Uterus (tissue), 4 donors: ENCODE results near the gene TPR. TPM values are rescaled to one million over a fixed set of nuclear protein-coding genes. Genes with fewer than 3 reads are reported as not detected.

Experiments
- DNase-seq, 2 donors: peaks; one replicate each; pipeline ENCODE4 v3.0.0-alpha.2; 2019 to 2020
- H3K27ac ChIP-seq, 2 donors: fragments of 200-600 bp; sonication (generic); 1 replicate in 1 of 2; 2 replicates in 1 of 2; pipeline ENCODE4 v1.5.1; 2016 to 2018
- H3K27me3 ChIP-seq, 2 donors: fragments of 200-600 bp; sonication (generic); one replicate each; pipeline ENCODE4 v1.5.1; 2018 to 2019; ENCODE audit warnings: control low read depth in 1 of 2
- H3K36me3 ChIP-seq, 2 donors: fragments of 200-600 bp; sonication (generic); one replicate each; pipeline ENCODE4 v1.5.1; 2019; ENCODE audit warnings: control low read depth in 1 of 2
- H3K4me1 ChIP-seq, 2 donors: fragments of 200-600 bp; sonication (generic); one replicate each; pipeline ENCODE4 v1.5.1; 2018 to 2019; ENCODE audit warnings: control low read depth in 1 of 2
- H3K4me3 ChIP-seq, 2 donors: fragments of 200-600 bp; sonication (generic); 1 replicate in 1 of 2; 2 replicates in 1 of 2; pipeline ENCODE4 v1.5.1; 2018 to 2019; ENCODE audit warnings: mild to moderate bottlenecking in 1 of 2
- H3K9me3 ChIP-seq, 2 donors: fragments of 200-600 bp; sonication (generic); one replicate each; pipeline ENCODE4 v1.5.1; 2019; ENCODE audit warnings: control low read depth in 1 of 2
- CTCF ChIP-seq, 4 experiments: fragments of 200-600 bp in 2 of 4; fragments of 450-650 bp in 2 of 4; sonication (generic) in 2 of 4; IDR thresholded peaks; one replicate each; pipeline ENCODE4 v1.5.1; 2016 to 2019; ENCODE audit warnings: antibody characterized with exemption in 4 of 4, mild to moderate bottlenecking in 2 of 4, moderate library complexity in 1 of 4
- POLR2A ChIP-seq, 2 donors: fragments of 450-650 bp; IDR thresholded peaks; one replicate each; pipeline ENCODE4 v1.6.1; 2016; ENCODE audit warnings: antibody characterized with exemption in 2 of 2, mild to moderate bottlenecking in 1 of 2, moderate library complexity in 1 of 2
- intact Hi-C: fragments of 100-400 bp; cut with DNase I; formaldehyde crosslinking; loops from one replicate; pipeline ENCODE4 v1.15.1; 2023; ENCODE audit warnings: low total_unique reads
- total RNA-seq, 4 donors: library from RNA; depleted of rRNA in 3 of 4; stranded (reverse); fragments of >200 nt in 3 of 4; gene quantifications; one replicate each; pipeline versions ENCODE4 v1.1.0 to v1.2.4, GENCODE V29; 2014 to 2023
- donor health status: DM: yes; HTN: yes; CAD: no.

Gene TPR
- total RNA-seq, 4 donors from 2014 or later, result 33.8 to 165 (median 83.1) TPM

- no peak overlapping the region for H3K4me3 ChIP-seq
- H3K4me1 ChIP-seq, result no peaks in the 10 kb centered on the region
- no peaks in the 10 kb centered on the region for H3K27me3 ChIP-seq
- intact Hi-C loops, result no loop called here
- H3K9me3 ChIP-seq, result no peaks in the 10 kb centered on the region
- no peaks in the 10 kb centered on the region for H3K36me3 ChIP-seq
- no peak overlapping the region for H3K27ac ChIP-seq
- TF ChIP-seq CTCF (IDR thresholded peaks at IDR 0.05) (no peak), POLR2A (IDR thresholded peaks at IDR 0.05) (no peak)
- no peak for DNase-seq
Observed at GRCh38 chr1:186271032-186271431, 104.0 kb downstream of the TPR start.

Other genes starting within 250 kb of the TPR start
- 1 to 10 TPM in 1 of 4 donors, under 1 TPM in 2, not detected in 1; 0.07 to 2.1 (median 0.29) TPM for gene PRG4, start 79.0 kb downstream of the TPR start, total RNA-seq
- gene ODR4, start 585 bp upstream of the TPR start, total RNA-seq, result 10 to 100 TPM in 2 of 4 donors, 1 to 10 TPM in 2; 4.6 to 39.4 (median 17.7) TPM
- gene PDC, start 85.9 kb upstream of the TPR start, total RNA-seq, result not detected